Adrenal gland (tissue), 12 donors: ENCODE results near the gene MOCOS. TPM values are rescaled to one million over a fixed set of nuclear protein-coding genes. Genes with fewer than 3 reads are reported as not detected.

Source experiments
- DNase-seq, 7 donors: peaks; one replicate each; pipeline ENCODE4 v3.0.0-alpha.2; 2019 to 2020
- H3K27ac ChIP-seq, 5 donors: fragments of 200-600 bp; sonication (generic) in 4 of 5; 1 replicate in 3 of 5; 2 replicates in 2 of 5; pipeline versions ENCODE4 v1.5.1 to v1.8.0; 2016 to 2020; ENCODE audit warnings: mild to moderate bottlenecking in 1 of 5
- H3K27me3 ChIP-seq: fragments of 200-600 bp; 2 replicates; pipeline ENCODE4 v1.8.0; 2021
- H3K36me3 ChIP-seq, 2 donors: fragments of 200-600 bp; replicated peaks in 1 of 2; 1 replicate in 1 of 2; 2 replicates in 1 of 2; pipeline versions ENCODE4 v1.5.1 to v1.8.0; 2018 to 2022
- H3K4me1 ChIP-seq, 2 donors: fragments of 200-600 bp; replicated peaks in 1 of 2; 1 replicate in 1 of 2; 2 replicates in 1 of 2; pipeline versions ENCODE4 v1.5.1 to v1.8.0; 2018 to 2021
- H3K4me3 ChIP-seq, 4 donors: fragments of 200-600 bp; sonication (generic) in 3 of 4; one replicate each; pipeline ENCODE4 v1.5.1; 2016 to 2018
- H3K9me3 ChIP-seq, 3 donors: fragments of 200-600 bp; sonication (generic) in 1 of 3; replicated peaks in 1 of 3; 1 replicate in 2 of 3; 2 replicates in 1 of 3; pipeline versions ENCODE4 v1.5.1 to v1.8.0; 2016 to 2021
- POLR2A ChIP-seq, 2 donors: fragments of 450-650 bp; IDR thresholded peaks; one replicate each; pipeline ENCODE4 v1.6.1; 2017; ENCODE audit warnings: antibody characterized with exemption in 2 of 2, mild to moderate bottlenecking in 2 of 2, moderate library complexity in 1 of 2
- WGBS, 4 donors: extraction: QIAGEN DNeasy Blood & Tissue Kit in 2 of 4; methylation state at CpG; one replicate each; pipeline versions ENCODE4 v1.1.5 to v1.1.7; 2013 to 2017; 5-methylcytosine and 5-hydroxymethylcytosine counted together
- intact Hi-C, 2 donors: fragments of 100-400 bp; cut with DNase I; formaldehyde crosslinking; loops; one replicate each; pipeline versions ENCODE4 v1.14.1 to v1.15.0; 2022 to 2023
- polyA plus RNA-seq, 3 donors: library from polyadenylated mRNA; stranded (reverse); fragments of 200-250 nt in 2 of 3; fragments of 350-450 nt in 1 of 3; fragmentation: Illumina TruSeq in 1 of 3; extraction: RNeasy Lipid Tissue Mini Kit (QIAGEN cat#74804) in 1 of 3; gene quantifications; one replicate each; pipeline ENCODE4 v1.2.3, GENCODE V29; 2013 to 2014
- total RNA-seq, 9 donors: library from RNA; depleted of rRNA in 4 of 9; stranded (reverse); fragments of >200 nt in 4 of 9; fragments of 120-200 nt in 1 of 9; fragmentation: NEBNext Ultra II Directional in 1 of 9; extraction: Animal tissue kit (Norgen Biotek cat#: 25700) in 1 of 9; gene quantifications; one replicate each; pipeline versions ENCODE4 v1.1.0 to v1.2.4, GENCODE V29; 2013 to 2023
- TF ChIP-seq, protein P1 (sequence below), 6 experiments: fragments of 450-650 bp in 4 of 6; fragments of 200-600 bp in 2 of 6; sonication (generic) in 1 of 6; IDR thresholded peaks; 1 replicate in 5 of 6; 2 replicates in 1 of 6; pipeline versions ENCODE4 v1.5.1 to v1.8.0; 2016 to 2021; ENCODE audit warnings: antibody characterized with exemption in 6 of 6, mild to moderate bottlenecking in 2 of 6, moderate library complexity in 1 of 6
- donor health status: healthy with polysubstance abuse.
- donor health status: Bipolar disorder and iron deficiency.
- donor health status: DM: yes; HTN: yes; CAD: no.
- donor health status: DM: no; HTN: no; CAD: no.
- donor health status: DM: no; HTN: no; CAD: no.
- donor health status: DM: yes; HTN: yes; CAD: no.

The MOCOS gene
- total and polyA plus RNA-seq, 12 donors, result 7.6 to 88.1 (median 20.9) TPM

DNA sequence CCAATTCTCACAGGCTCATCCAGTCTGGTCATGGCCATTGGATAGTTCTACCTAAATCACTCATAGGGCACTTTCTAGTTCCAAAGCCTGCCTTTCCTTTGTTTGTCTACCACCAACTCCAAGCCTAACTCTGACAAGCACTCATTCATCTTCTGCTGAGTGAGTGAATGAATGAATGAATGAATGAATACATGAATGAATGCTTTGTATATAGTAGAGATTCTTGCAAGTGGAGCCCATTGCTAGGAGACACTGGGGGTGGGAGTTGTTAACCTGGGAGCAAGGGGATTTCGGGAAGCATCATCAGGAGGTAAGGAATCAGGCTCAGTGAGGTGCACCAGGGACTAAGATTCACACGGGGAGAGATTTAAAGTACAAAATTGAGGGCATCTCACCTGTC is 3.3 kb upstream of the MOCOS start:
- TF ChIP-seq, protein P1, sequence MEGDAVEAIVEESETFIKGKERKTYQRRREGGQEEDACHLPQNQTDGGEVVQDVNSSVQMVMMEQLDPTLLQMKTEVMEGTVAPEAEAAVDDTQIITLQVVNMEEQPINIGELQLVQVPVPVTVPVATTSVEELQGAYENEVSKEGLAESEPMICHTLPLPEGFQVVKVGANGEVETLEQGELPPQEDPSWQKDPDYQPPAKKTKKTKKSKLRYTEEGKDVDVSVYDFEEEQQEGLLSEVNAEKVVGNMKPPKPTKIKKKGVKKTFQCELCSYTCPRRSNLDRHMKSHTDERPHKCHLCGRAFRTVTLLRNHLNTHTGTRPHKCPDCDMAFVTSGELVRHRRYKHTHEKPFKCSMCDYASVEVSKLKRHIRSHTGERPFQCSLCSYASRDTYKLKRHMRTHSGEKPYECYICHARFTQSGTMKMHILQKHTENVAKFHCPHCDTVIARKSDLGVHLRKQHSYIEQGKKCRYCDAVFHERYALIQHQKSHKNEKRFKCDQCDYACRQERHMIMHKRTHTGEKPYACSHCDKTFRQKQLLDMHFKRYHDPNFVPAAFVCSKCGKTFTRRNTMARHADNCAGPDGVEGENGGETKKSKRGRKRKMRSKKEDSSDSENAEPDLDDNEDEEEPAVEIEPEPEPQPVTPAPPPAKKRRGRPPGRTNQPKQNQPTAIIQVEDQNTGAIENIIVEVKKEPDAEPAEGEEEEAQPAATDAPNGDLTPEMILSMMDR (IDR thresholded peaks at IDR 0.05), result no peak
- no peak for TF ChIP-seq POLR2A (IDR thresholded peaks at IDR 0.05)
- DNase-seq, result no peak
- 90 to 93% (median 92%) methylated on average over 2 of the region's 2 CpGs for WGBS, 4 donors
- Histone ChIP-seq H3K36me3 (no peaks in the 10 kb centered on the region), H3K27me3 (no peaks in the 10 kb centered on the region), H3K9me3 (no peaks in the 10 kb centered on the region), H3K4me3 (no peak overlapping the region), H3K4me1 (peaks cover 11 to 22% of the 10 kb centered on the region in 2 donors), H3K27ac (no peak overlapping the region)
- intact Hi-C loops, result no loop called here

DNA sequence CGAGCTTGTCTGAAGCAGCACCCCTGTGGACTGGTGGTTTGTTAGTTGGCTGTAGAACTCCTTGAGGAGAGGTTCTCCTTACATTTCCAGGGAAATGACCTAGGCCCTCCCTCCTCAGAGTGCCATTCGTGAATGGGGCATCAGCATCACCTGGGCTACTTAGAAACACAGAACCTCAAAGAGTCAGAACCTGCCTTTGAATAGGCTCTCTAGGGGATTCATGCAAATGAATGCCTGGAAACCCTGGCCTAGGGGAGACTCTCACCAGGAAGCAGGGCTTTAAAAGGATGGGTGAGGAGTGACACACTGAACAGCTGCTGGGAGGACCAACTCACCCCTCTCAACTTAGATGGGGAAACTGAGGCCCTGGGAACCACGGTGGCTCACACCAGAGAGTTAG is 2.1 kb upstream of the MOCOS start:
- Histone ChIP-seq H3K9me3 (no peaks in the 10 kb centered on the region), H3K4me3 (no peak overlapping the region), H3K27ac (no peak overlapping the region), H3K4me1 (peaks cover 17 to 18% of the 10 kb centered on the region in 2 donors), H3K27me3 (no peaks in the 10 kb centered on the region), H3K36me3 (no peaks in the 10 kb centered on the region)
- no peak for TF ChIP-seq POLR2A (IDR thresholded peaks at IDR 0.05)
- TF ChIP-seq, protein P1 (IDR thresholded peaks at IDR 0.05), result no peak
- WGBS, 4 donors, result 92 to 96% (median 95%) methylated on average over 2 to 3 of the region's 3 CpGs
- DNase-seq, result no peak
- intact Hi-C loops, result no loop called here

DNA sequence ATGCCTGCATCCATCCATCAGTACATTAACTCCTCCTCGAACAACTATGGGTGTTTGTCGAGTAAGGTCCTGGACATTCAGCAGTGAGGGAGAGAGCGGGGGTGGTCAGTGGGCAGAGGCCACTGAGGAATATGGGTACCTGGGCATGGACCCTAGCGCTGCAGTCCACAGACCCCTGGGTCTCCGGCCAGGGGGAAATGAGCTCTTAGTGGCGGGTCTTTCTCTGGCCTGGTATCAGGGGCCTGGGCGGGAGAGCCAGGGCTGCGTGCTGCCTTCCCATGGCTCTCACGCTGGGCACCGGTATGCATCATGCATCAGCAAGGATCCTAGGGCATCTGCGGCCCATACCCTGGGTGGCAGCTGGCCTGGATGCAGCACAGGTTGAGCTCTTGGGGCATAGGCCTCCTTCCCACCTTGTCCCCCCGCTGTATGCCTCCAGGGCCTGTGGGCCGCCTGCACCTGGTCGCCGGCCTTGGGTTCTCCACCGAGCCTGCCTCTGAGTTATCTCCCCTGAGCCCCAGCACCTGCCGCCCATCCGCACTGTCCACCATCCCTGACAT is 1.3 kb upstream of the MOCOS start:
- TF ChIP-seq POLR2A (IDR thresholded peaks at IDR 0.05), result no peak
- TF ChIP-seq, protein P1 (IDR thresholded peaks at IDR 0.05), result no peak
- intact Hi-C loops, result no loop called here
- 73 to 88% (median 85%) methylated on average over 9 to 18 of the region's 18 CpGs for WGBS, 4 donors

DNA sequence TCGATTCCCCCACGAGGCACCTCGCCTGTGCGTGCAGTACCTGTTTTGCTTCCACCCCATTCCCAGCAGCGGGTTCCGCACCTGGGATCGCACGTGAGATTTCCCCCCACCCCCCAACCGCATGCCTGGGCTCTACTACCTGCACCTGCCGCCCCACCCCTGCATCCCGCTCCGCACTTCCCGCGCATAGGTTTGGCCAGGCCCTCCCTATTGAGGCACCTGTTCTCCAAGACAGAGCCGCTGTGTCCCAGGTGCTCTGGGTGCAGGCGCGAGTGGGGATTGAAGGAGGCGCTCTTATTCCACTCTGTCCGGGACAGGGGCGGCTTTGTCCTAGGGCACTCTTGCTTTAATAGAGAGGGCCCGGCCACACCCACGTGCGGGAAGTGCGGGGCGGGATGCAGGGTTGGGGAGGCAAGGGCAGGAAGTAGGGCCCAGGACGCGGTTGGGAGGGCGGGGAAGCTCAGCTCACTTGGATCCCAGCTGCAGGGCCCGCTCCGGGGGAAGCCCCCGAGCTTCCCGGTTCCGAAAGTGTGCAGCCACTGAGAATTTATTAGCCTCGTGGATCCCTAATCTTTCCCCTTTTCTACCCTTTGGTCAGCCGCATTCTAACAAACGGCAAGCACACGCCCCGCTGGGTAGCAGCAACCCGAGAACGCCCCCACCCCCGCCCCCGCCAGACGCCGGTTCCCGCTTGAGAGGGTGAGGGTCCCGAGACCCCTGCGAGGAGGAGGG is 670 bp upstream of the MOCOS start:
- DNase-seq, result peak; percentile 29 to 68 (median 53)
- Histone ChIP-seq H3K4me1 (peaks cover 13 to 17% of the 10 kb centered on the region in 2 donors), H3K9me3 (no peaks in the 10 kb centered on the region), H3K36me3 (no peaks in the 10 kb centered on the region), H3K27ac (peak overlapping the region in 3 of 5 donors; percentile 76 to 91 (median 84)), H3K27me3 (no peaks in the 10 kb centered on the region), H3K4me3 (peak overlapping the region; percentile 44 to 74 (median 52))
- no peak for TF ChIP-seq POLR2A (IDR thresholded peaks at IDR 0.05)
- TF ChIP-seq, protein P1 (IDR thresholded peaks at IDR 0.05), result no peak
- intact Hi-C loops, result no loop called here
- WGBS, 4 donors, result 11 to 22% (median 16%) methylated on average over 23 to 47 of the region's 47 CpGs

More for the DNA sequence above, 1.3 kb upstream of the MOCOS start:
- H3K4me1 ChIP-seq, result peaks cover 13 to 17% of the 10 kb centered on the region in 2 donors
- H3K27ac ChIP-seq, result no peak overlapping the region
- H3K4me3 ChIP-seq, result no peak overlapping the region
- H3K27me3 ChIP-seq, result no peaks in the 10 kb centered on the region
- no peaks in the 10 kb centered on the region for H3K9me3 ChIP-seq
- H3K36me3 ChIP-seq, result no peaks in the 10 kb centered on the region
- DNase-seq, result no peak
